ENCODE data around the gene GPD2. TPM values are rescaled to one million over a fixed set of nuclear protein-coding genes. Genes with fewer than 3 reads are reported as not detected.
"Not testable (repeated sequence)": the region's sequence is repeated elsewhere in the genome, so short reads cannot be mapped to it uniquely, and the experiment has no call there.

The GPD2 gene
- polyA plus RNA-seq, 4 donors, result 18.5 to 22.2 (median 20.6) TPM

DNA sequence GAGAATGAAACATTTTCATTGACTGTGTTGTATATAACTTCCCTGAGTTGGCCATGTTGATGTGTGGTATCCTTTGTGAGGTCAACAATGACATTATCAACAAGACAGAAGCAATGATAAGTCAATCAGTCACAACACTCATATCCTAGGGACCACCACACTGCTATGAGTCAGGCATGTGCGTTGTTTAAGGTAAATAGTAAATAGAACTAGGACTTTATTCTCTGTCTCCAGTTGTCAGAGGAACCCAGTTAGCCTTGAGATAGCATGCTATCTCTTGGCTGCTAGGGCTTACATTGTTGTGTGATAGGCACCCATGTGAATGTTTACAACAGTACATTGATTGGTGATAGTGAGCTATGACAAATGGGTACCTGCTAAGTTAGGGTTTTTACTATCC is 37.3 kb downstream of the GPD2 start:
- no peak for DNase-seq (ENCODE audit: low read depth in 4 of 4, low spot score in 2 of 4)

DNA sequence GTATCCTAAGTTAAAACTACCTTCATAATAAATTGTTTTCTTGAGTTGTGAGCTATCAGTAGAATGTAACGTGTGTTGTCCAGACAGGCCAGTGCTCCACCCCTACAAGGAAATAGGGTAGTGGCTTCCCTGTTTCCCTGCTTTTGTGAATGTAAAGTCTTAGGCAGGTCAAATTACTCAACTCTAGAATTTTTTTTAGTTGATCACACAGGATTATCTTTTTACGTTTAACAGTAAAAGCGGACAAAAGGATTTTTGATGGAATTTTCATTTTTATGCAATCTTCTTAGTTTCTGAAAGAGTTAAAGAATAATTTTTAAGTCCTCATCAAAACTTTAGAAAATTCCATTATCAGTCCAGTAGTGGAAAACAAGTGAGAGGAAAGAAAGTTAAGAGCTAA is 38.2 kb downstream of the GPD2 start:
- no peak for DNase-seq (ENCODE audit: low read depth in 4 of 4, low spot score in 2 of 4)

DNA sequence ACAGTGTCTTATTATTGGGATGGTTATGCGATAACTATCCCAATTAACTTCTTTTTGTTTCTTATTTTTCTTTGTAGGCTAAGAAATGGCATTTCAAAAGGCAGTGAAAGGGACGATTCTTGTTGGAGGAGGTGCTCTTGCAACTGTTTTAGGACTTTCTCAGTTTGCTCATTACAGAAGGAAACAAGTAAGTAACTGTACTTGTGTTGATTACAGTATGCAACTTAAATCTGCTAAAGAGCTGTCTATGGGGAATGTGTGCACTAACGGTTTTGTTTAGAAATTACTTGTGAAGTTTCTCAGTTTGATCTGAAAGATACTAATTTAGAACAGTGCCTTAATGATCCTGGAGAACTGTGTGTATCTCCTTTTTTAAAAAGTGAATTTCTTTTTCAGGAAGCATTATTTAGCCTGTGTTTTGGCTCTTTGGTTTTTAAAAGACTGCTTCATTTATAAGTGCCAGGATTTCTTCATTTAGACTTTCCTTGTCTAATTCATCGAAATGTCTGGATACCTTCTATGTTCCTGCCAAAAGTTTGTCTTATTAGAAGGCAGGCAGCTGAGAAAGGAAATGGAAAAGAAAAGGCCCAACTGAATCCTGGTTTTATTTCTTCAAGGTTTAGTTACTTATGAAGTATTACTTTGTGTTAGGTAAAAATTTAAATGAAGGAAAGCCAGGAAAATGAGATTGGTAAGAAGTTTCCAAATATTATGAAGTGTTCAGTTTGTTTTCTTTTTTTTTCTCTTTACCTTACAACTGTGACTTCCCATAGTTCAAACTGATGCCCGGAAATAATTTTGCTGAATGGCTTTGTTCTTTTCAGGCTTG is 40.1 kb downstream of the GPD2 start:
- DNase-seq (ENCODE audit: low read depth in 4 of 4, low spot score in 2 of 4), result no peak

DNA sequence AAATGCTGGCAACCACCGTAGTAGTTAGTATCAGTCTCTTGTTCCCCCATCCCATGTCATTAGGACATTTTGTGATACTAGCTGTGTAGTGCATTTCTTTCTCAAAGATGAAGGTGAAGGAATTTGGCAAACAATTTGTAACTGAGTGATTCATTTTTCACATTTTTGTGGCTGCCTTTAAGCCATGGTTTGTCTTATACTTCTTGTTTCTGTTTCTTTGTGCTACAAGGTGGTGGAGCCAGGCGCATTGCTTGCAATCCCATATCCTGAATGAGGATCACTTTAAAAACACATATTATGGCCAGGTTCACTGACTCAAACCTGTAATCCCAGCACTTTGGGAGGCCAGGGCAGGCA is 40.6 kb downstream of the GPD2 start:
- DNase-seq (ENCODE audit: low read depth in 4 of 4, low spot score in 2 of 4), result no peak

DNA sequence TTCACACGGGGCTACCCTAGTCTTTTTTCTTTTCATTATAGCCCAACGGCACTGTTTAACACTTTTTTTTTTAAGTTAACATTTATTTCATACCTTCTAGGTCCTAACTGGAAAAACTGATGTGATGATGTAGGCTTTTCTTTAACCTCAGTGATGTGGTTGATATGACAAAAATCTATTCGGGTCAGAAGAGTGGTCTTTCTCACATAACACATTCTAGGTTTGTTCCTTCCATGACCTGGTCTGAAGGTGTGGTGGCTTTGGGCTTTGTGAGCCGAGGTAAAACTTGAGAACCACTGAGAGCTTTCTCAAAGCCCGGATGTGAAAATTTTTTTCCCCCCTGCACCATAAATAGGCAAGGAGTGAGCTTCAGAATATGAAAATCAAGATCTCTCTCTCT is 44.2 kb downstream of the GPD2 start:
- DNase-seq (ENCODE audit: low read depth in 4 of 4, low spot score in 2 of 4), result no peak

DNA sequence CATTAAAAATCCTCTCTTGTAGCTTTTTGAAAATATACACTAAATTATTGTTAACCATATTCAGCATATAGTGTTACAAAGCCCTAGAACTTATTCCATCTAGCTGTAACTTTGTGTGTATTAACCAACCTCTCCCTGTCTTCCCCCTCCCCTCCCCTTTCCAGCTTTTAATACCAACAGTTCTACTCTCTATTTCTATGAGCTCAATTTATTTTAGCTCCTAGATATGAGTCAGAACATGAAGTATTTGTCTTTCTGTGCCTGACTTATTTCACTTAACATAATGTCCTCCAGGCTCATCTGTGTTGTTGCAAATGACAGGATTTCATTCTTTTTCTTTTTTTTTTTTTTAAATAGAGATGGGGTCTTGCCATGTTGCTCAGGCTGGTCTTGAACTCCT is 45.1 kb downstream of the GPD2 start:
- no peak for DNase-seq (ENCODE audit: low read depth in 4 of 4, low spot score in 2 of 4)

DNA sequence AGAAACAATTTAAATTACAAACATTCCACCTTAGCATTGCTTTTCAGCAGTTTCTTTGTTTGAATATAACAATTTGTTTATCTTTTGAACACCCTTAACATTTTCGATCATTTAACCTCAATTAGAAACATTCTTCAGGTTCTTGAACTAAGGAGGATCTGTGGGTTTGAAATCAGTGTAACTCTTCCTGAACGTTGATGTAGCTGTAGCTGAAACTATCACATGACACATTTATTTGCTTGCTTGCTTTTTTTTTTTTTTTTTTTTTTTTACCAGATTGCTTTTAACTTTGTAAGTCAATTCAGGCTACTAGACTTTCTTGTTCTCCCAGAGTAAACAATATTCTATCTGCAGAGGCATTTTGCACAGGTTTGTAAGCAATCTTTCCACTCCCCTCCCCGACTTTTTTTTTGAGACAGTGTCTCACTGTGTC is 47.6 kb downstream of the GPD2 start:
- no peak for DNase-seq (ENCODE audit: low read depth in 4 of 4, low spot score in 2 of 4)

DNA sequence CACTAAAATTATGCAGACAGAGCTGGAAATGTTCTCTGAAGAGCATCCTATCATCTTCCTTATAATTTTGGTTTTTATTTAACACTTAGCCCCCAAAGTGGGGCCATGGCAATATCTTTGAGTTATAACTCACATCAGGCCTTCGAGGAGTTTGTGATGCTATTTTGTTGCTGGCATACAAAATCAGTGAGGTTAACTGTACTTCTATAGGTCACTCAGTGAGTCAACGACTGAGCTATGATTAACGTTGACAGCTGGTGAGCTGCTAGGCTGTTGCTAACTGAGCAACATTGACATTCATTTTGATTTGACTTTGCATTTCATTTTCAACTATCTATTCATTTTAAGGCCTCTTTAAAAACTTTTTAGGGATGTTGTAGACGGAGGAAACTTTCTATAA is 50.0 kb downstream of the GPD2 start:
- no peak for DNase-seq (ENCODE audit: low read depth in 4 of 4, low spot score in 2 of 4)

DNA sequence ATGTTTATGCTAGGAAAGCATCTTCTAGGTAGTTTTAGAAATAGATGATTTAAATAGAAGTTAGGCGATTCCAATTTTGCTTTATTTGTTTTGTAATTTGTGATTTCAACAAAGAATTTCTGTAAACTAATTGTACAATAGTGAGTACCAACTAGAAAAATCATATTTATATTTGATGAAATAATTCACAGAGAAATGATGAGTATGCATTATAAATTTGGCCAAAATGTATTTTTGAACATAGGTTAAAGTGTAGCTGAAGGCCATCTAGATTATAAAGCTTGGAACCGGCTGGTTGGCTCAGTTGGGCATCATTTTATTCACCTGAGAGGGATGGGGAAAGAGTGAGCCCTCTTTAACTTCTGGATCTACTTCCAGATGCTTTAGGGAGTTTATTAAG is 50.4 kb downstream of the GPD2 start:
- DNase-seq (ENCODE audit: low read depth in 4 of 4, low spot score in 2 of 4), result no peak

DNA sequence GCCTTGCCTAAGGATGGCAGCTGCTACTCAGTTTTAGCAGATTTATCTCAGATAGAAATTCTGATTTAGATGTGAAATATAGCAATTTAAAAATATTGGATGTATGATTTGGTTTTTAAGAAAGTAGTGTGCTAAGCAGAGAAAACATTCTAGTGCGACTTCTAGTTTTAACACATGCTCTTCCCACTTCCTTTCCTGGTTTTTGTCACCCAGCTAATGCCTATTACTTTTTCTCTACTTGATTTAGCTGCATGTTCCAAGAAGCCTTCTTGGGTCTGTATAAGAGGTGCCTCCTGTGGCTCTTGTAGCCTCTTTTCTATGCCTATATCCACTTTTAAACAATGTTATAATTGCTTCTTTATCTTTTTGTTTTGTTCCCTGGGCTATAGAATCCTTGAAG is 53.0 kb downstream of the GPD2 start:
- no peak for DNase-seq (ENCODE audit: low read depth in 4 of 4, low spot score in 2 of 4)

DNA sequence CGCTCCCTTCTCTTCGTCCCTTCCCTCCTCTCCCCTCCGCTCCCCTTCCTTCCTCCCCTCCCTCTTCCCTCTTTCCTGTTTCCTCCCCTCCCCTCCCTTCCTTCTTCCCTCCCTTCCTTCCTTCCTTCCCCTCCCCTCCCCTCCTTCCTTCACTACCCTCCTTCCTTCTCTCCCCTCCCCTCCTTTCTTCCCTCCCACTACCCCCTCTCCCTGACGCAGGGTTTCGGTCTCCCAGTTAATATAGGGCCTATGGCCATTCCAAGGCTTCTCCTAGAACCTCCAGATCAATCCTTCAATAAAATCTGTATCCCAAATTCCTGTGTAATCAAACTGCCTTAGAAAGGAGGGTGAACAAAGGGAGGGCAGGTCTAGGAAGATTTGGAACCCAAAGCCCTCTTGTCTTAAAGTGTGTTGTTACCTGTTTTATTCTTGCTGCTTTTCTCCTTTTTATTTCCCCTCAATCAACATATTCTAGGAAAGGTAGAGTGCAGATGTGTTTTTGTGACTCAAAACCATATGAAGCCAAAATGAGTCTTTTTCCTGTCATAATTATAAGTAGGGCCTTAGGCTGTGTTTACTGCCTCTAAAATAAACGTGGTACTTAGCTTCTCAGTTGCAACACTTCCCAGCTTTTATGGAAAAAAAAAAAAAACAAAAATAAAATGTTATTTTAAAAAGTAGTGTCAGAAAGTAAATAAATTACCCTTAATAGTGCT is 53.7 kb downstream of the GPD2 start:
- DNase-seq (ENCODE audit: low read depth in 4 of 4, low spot score in 2 of 4), result no peak

DNA sequence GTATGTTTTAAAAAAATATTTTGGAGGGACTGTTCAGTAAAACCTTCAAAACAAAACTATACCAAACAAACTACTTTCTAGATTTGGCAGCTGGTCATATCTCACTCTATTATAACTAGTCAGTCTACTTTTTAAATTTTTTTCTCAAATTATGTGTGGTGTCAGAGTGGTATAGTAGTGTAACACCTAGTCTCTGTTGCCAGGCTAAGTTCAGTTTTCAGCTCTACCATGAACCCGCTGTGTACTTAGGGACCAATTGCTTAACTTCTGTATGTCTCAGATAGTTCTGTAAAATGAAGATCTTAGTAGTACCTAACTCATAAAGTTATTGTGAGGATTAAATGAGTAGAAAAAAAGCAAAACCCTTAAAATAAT is 54.3 kb downstream of the GPD2 start:
- DNase-seq (ENCODE audit: low read depth in 4 of 4, low spot score in 2 of 4), result no peak

DNA sequence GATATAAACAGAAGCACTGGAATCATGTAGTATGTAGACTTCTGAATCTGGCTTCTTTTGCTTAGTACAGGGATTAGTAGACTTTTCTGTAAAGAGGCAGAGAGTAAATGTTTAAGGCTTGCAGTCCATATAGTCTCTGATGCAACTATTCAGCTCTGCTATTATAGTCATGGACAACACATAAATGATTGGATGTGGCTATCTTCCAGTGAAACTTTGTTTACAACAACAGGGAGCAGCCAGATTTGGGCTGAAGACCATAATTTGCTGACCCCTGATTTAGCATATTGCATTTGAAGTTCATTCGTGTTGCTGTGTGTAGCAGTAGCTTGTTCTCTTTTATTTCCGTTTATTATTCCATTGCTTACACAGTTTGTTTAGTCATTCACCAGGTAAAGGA is 55.0 kb downstream of the GPD2 start:
- DNase-seq (ENCODE audit: low read depth in 4 of 4, low spot score in 2 of 4), result no peak

DNA sequence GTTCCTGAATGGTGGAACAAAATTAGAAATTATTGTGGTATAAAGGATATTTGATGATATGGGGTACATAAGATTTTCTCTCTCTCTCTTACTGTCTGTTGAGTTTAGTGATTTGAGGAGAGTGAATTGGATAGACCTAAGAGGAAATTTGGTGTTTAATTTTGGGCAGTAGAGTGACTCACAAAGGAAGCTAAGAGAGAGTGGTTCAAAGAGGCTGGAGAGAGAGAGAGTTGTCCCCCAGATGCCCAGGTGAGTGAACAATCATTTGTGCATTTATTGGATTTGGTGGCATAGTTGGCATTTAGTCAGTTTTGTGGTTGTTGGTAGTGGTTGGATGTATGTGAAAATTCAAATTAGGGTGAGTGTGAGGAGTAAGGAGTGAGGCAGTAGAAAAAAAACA is 56.8 kb downstream of the GPD2 start:
- no peak for DNase-seq (ENCODE audit: low read depth in 4 of 4, low spot score in 2 of 4)

DNA sequence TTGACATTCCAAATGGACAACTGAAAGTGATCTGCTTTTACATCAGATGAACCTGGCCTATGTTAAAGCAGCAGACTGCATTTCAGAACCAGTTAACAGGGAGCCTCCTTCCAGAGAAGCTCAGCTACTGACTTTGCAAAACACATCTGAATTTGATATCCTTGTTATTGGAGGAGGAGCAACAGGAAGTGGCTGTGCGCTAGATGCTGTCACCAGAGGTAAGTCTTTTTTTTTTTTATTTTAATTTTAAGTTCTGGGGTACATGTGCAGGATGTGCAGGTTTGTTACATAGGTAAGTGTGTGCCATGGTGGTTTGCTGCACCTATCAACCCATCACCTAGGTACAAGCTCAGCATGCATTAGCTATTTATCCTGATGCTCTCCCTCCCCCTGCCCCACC is 59.8 kb downstream of the GPD2 start:
- not testable (repeated sequence) for DNase-seq (ENCODE audit: low read depth in 4 of 4, low spot score in 2 of 4)

DNA sequence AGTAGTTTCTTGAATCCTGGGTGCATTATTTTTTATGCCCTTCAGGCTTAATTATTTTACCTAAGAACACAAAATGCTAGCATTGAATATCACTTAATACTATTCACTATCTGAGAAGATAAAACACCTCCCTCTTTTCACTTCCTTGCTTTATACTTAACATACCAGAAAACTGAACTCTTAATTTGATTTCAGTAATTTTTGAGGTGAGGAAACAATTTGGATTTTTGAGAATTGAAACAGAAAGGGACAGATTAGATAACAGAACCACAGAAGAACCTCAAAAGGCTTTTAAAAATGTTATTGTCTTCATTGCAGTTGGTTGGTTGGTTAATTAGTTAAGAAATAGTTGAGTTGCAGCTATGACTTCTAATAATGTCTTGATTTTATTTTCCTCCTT is 69.5 kb downstream of the GPD2 start:
- DNase-seq (ENCODE audit: low read depth in 4 of 4, low spot score in 2 of 4), result no peak

DNA sequence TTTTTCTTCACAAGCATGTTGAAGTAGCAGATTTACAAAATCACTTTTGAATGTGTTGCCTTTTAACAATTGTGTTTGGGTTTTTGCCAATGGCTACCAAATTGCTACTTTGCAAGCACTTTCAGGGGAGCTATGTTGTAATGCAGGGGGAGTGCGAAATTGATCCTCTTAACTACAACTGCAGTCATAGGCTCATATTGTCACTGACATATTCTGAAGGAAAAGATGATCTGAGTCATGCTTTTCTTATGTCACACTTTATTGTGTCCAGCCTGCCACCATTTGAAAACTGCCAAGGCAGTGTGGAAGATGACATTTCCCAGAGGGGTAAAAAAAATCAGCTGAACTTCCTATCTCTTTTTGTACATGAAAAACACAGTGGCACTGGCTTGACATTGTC is 74.9 kb downstream of the GPD2 start:
- DNase-seq (ENCODE audit: low read depth in 4 of 4, low spot score in 2 of 4), result no peak

DNA sequence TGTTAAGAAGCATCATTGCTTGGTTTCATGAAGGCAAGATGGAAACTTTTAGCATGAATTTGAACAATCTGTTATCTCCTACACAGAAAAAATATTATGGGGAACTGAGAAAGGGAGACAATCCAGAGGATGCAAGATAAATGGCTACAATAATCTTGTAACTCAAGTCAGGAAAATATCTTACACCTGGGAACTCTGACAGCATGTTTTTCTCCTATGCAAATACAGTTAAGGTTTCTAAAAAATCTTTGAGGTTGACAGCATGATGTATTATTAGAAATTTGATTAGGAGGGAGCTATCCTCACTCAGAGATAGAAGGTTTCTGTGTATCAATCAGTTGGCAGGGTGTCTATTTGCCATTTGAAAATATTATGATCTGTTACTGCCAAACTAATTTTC is 75.6 kb downstream of the GPD2 start:
- DNase-seq (ENCODE audit: low read depth in 4 of 4, low spot score in 2 of 4), result no peak

DNA sequence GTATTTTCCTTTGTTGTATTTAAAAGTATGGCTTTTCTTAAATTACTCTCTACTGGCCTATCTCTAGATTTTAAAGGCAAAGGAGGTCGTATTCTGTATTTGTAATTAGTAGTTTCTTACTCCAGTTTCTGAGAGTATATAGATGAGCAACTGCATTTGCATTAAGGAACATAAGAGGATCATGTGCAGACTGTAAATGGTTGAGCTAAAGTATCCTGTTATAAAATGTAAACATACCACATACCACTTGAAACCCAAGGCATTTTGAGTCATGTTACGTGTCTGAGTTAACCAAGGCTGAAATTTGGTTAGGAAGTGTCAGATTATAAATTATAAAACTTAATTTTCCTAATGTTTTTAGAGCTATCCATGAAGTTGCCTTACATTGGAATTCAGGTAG is 76.3 kb downstream of the GPD2 start:
- no peak for DNase-seq (ENCODE audit: low read depth in 4 of 4, low spot score in 2 of 4)

DNA sequence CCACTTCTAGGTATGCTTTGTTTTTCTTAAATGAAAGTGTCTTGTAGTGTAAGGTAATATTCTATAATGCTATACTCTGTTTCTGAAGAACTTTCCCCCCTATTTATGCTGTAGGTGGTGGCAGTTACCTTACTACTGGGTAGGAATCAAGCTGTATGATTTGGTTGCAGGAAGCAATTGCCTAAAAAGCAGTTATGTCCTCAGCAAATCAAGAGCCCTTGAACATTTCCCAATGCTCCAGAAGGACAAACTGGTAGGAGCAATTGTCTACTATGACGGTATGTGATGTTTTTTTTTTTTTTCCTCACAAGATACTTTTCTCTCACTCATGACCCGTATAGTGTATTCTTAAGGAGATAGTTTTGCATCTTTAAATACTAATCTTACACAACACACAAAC is 77.0 kb downstream of the GPD2 start:
- no peak for DNase-seq (ENCODE audit: low read depth in 4 of 4, low spot score in 2 of 4)

DNA sequence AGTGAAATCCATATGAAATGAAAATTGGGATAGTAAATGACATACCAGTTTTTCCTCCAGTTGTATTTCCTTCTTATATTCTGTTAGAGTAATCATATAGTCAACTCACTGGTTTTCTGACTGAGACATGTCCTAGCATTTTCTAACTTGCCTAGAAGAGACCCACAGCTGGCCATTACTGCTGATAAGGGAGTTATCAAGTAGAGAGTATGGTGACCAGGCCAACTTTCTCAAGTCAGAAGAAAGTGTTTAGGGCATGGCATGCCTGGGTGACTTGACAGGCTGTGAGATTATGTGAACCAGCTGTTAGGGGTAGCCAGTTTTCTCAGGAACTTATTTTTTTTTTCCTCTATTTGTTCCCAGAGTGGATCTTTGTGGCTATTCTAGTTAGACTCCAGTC is 81.2 kb downstream of the GPD2 start:
- DNase-seq (ENCODE audit: low read depth in 4 of 4, low spot score in 2 of 4), result no peak

DNA sequence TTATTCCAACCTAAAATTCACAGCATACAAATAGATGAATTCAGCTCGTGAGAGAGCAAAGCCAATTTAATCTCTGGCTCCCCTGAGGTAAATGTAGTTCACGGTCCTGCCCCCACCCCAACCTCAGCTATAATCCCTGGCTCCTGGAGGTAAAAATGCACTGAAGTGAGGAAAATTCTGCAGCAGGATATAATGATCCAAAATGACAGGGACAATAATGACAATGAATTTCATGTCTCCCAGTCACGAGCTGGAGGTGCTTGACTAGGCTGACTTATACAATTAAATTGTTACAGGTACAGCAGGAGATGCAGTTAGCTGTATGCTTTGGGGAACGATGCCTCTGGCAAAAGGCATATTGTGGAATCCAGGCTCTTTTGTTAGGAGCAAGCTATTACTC is 82.0 kb downstream of the GPD2 start:
- no peak for DNase-seq (ENCODE audit: low read depth in 4 of 4, low spot score in 2 of 4)
